GM19239 (cell line): ENCODE results near the gene SRRM3.
"Not testable (repeated sequence)": the region's sequence is repeated elsewhere in the genome, so short reads cannot be mapped to it uniquely, and the experiment has no call there.

Experiments
- DNase-seq: peaks from one replicate; pipeline ENCODE4 v3.0.0; 2011; ENCODE audit warnings: low spot score; ENCODE audit not compliant: insufficient read length
- FAIRE-seq: peaks from 2 replicates; lab custom pipeline; 2011; peaks lifted over from hg19 to GRCh38; lab: Jason Lieb, UNC

The SRRM3 gene

DNA sequence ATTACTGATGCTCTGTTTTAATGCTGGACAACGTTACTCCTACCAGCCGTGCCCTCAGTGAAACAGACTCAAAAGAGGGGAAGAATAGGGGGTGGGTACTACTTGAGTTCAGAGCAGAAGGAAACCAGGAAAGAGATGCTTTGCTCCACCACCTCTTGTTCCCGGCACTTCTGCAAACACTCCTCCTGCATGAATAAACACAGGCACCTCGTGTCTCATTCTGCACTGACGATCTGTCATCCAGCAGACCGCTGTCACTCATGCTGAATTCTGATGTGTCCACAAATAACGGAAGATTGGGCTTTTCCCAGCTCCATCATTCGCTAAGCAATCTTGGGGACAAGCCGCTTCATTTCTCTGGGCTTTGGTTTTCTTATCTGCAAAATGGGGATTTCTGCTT is 130.4 kb downstream of the SRRM3 start:
- FAIRE-seq (no peak), DNase-seq (no peak)

DNA sequence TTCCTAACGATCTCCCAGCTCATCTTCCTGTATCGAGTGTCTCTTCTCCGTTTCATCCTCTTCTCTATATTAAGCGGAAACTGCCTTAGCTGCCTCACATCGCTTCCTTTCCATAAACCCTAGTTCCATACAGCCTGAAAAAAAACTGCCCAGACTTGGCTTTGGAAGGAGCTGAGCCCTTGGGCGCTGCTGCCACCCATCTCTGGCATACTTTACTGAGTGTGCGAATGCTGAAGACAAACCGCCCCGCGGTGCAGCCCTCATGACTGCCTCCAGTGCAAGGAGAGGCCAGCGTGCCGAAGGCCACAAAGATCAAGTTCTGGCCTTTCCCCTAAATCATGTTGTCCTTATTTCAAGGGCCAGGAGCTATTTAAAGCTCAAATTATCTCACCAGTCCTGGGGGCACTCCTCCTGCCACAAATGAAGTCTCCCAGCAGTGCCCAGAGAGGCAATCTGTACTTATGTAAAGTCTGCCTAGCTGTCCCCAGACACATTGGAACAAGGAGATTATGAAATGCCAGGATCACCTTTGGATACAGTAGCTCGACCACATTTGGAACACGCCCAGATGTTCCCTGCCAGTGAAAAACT is 131.9 kb downstream of the SRRM3 start:
- FAIRE-seq (no peak), DNase-seq (no peak)

DNA sequence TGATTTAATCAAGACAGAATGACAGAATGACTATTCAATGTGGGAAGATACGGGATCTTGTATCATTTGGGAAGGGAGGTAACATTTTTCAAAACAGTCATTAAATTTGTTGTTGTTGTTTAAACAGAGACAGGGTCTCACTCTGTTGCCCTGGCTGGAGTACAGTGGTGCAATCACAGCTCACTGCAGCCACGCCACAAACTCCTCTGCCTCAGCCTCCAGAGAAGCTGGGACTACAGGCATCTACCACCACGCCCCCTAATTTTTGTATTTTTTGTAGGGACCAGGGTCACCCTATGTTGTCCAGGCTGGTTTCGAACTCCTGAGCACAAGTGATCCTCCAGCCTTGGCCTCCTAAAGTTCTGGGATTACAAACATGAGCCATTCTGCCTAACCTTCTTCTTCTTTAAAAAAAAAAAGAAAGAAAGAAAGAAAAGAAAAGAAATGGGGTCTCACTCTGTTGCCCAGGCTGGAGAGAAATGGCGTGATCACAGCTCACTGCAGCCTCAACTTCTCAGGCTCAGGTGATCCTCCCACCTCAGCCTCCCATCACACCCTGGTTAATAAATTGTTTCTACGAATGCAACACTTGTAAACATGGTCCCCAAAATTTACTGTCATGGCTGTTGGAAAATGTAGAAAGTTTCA is 132.7 kb downstream of the SRRM3 start:
- DNase-seq (no peak), FAIRE-seq (no peak)

DNA sequence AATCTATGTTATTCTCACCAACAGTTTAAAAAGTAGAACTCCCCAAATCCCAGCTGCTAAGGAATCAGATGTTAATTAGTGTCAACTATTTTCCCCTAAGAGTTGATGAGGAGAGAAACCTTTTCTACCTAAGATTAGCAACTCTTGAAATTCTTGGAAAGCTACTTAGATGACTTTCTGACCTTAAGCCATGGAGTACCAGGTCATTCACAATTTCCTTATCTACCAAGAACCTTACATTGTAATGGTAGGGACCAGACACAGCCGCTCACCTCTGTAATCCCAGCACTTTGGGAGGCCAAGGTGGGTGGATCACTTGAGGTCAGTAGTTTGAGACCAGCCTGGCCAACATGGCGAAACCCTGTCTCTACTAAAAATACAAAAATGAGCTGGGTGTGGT is 133.7 kb downstream of the SRRM3 start:
- not testable (repeated sequence) for FAIRE-seq, DNase-seq

DNA sequence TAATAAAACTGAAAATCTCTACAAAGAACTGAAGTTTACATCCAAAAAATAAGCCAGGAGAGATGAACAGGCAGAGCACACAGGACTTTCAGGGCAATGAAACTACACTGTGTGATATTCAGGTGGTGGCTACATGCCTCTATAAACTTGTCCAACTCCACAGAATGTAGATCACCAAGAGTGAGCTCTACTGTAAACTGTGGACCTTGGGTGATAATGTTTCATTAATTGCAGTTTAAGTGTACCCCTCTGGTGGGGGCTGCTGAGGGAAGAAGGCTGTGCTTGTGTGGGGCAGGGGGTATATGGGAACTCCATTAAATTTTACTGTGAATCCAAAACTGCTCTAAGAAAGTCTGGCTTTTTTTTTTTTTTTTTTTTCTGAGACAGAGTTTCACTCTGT is 134.4 kb downstream of the SRRM3 start:
- DNase-seq (no peak), FAIRE-seq (no peak)
